GM12864 (cell line): ENCODE results near the gene NFKB1.

Source experiments
- DNase-seq: peaks from one replicate; pipeline ENCODE4 v3.0.0-alpha.2; 2011; ENCODE audit warnings: low read depth
- H3K4me3 ChIP-seq: 2 replicates; pipeline ENCODE4 v1.5.1; 2011; ENCODE audit warnings: mild to moderate bottlenecking, low read depth, low read length, control low read depth
- CTCF ChIP-seq: IDR thresholded peaks from 2 replicates; pipeline ENCODE4 v1.5.1; 2011; ENCODE audit warnings: low read depth, mild to moderate bottlenecking, moderate library complexity, low read length, control low read depth, inconsistent platforms; ENCODE audit errors: missing control alignments

Gene NFKB1

DNA sequence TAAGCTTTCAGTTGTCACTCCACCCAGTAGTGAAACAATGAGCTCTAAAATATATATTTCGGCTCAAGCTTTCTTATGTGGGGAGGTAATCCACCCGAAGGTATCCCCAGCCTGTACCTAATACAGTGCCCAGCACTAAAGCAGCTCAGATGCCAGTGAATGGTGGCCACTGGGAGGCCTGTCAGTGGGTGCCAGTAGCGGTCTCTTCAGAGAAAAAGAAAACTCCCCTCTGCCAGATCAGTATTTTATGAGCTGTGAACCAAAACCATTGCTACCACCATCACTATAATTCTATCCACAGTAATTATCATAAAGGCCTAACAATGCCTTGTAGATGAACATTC is 835 bp upstream of the NFKB1 start:
- TF ChIP-seq CTCF, result no peak
- peak overlapping the region; percentile 64 for H3K4me3 ChIP-seq
- DNase-seq, result no peak

GRCh38 chr4:102501447-102501696 is 213 bp downstream of the NFKB1 start:
- no peak for TF ChIP-seq CTCF
- no peak for DNase-seq
- peak overlapping the region; percentile 64 for H3K4me3 ChIP-seq

- no peak for TF ChIP-seq CTCF
- peak overlapping the region; percentile 64 for H3K4me3 ChIP-seq
- DNase-seq, result no peak
Measured at GRCh38 chr4:102502543-102502818, 1.3 kb downstream of the NFKB1 start.

- peak overlapping the region; percentile 64 for H3K4me3 ChIP-seq
- no peak for TF ChIP-seq CTCF
- no peak for DNase-seq
Measured at GRCh38 chr4:102503301-102503746, 2.2 kb downstream of the NFKB1 start.

DNA sequence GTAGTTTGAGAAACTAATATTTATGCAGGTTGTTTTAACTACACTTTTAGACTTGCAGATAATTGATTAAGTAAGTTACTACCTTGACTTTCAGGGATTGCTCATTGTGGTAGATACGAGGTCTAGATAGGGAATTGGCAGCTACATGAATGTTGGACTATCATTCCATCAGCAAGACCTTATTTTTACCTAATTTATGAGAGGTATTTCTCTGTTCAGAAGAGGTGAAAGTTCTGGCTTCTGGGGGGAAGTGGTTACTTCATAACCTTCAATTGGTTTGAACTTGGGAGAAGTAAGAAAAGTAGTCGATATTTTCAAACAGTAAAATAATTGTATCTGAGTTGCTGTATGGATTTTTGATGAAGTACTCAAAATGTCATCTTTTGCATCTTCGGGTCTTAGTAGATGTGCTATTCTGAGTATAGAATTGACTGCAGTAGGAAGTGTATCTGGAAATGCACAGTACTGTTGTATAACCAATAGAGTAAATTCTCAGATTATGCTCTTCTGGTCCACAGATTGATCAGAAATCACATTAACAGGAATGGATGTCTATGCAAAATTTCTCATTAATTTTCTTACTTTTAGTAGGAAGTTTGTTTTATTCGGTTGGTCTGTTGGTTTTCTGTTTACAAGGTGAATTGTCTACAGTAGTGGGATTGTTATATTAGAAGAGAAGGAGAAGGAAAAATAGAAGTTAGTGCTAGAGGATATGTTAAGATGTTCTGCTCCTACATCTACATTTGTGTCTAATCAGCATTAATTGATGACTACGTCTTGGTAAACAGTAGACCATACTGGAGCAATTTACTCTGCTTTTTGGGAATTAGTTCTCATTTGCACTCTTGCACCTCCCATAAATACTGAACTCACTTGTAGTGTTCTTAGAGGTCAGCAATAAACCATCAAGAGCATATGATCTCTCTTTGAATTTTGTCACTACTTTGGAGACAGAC is 3.0 kb downstream of the NFKB1 start:
- H3K4me3 ChIP-seq, result peak overlapping the region; percentile 64
- no peak for DNase-seq
- TF ChIP-seq CTCF, result no peak

DNA sequence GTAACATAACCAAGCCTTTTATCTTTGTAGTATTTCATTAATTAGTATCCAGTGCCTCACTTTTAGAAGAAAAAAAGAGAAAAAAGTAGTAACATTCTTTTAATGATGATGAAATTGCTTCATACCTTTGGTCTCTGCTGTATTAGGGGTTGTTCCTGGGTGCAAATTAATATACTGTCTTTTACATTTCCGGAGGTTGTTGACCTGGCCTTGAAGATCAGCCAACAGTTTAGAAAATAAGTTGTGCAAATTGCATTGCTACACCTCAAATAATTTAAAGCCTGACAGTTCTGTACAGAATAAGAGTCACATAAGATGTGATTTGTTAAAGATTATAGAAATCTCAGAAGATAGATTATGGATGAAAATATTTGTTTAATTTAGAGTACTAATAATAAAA is 3.8 kb downstream of the NFKB1 start:
- DNase-seq, result no peak
- TF ChIP-seq CTCF, result no peak
- peak overlapping the region; percentile 64; the same call in 1 of the 2 replicates for H3K4me3 ChIP-seq

DNA sequence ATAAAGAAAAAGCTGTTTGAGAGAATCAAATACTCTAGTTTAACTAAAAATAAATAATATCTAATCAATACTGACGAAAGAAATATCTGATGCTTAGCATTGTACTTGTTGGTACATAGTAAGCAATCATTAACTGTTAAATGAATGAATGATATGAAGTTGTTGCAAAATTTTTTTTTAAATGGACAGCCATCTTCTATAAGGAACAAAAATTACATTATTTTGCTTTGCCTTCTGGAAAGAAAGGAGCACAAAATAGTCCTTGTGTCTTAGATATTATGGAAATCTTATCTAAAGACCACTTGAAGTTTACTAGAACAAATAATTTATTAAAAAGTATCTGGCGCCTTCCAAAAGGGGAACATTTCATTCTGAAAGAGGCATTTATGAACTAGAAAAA is 4.5 kb downstream of the NFKB1 start:
- DNase-seq, result no peak
- no peak for TF ChIP-seq CTCF
- no peak overlapping the region for H3K4me3 ChIP-seq
